Testis (tissue), 3 donors: Measurements from ENCODE around the gene FBXO33. TPM values are rescaled to one million over a fixed set of nuclear protein-coding genes. Genes with fewer than 3 reads are reported as not detected.
"Not testable (repeated sequence)": the region's sequence is repeated elsewhere in the genome, so short reads cannot be mapped to it uniquely, and the experiment has no call there.

Experiments
- DNase-seq: peaks from one replicate; pipeline ENCODE4 v3.0.0-alpha.2; 2019
- H3K27ac ChIP-seq, 2 donors: fragments of 200-600 bp; sonication (generic); one replicate each; pipeline ENCODE4 v1.5.1; 2019
- H3K27me3 ChIP-seq: fragments of 200-600 bp; sonication (generic); one replicate; pipeline ENCODE4 v1.5.1; 2019
- H3K36me3 ChIP-seq: fragments of 200-600 bp; sonication (generic); one replicate; pipeline ENCODE4 v1.5.1; 2017; ENCODE audit warnings: low read depth; ENCODE audit errors: missing control alignments
- H3K4me1 ChIP-seq: fragments of 200-600 bp; sonication (generic); one replicate; pipeline ENCODE4 v1.5.1; 2019
- H3K4me3 ChIP-seq, 2 donors: fragments of 200-600 bp; sonication (generic); one replicate each; pipeline ENCODE4 v1.5.1; 2017 to 2019
- H3K9me3 ChIP-seq: fragments of 200-600 bp; sonication (generic); one replicate; pipeline ENCODE4 v1.5.1; 2017
- CTCF ChIP-seq, 3 experiments: fragments of 450-650 bp in 2 of 3; fragments of 200-600 bp in 1 of 3; sonication (generic) in 1 of 3; IDR thresholded peaks; one replicate each; pipeline ENCODE4 v1.5.1; 2016 to 2019; ENCODE audit warnings: antibody characterized with exemption in 3 of 3, mild to moderate bottlenecking in 2 of 3, moderate library complexity in 1 of 3
- POLR2A ChIP-seq: fragments of 450-650 bp; IDR thresholded peaks from one replicate; pipeline ENCODE4 v1.6.1; 2017; ENCODE audit warnings: antibody characterized with exemption, mild to moderate bottlenecking, moderate library complexity
- WGBS, 2 donors: methylation state at CpG; one replicate each; pipeline ENCODE4 v1.1.5; 2018; 5-methylcytosine and 5-hydroxymethylcytosine counted together
- intact Hi-C: fragments of 100-400 bp; cut with DNase I; formaldehyde crosslinking; loops from one replicate; pipeline ENCODE4 v1.15.1; 2023; ENCODE audit warnings: low total_unique reads
- polyA plus RNA-seq: library from polyadenylated mRNA; stranded (reverse); fragments of 350-450 nt; fragmentation: Illumina TruSeq; extraction: RNeasy Lipid Tissue Mini Kit (QIAGEN cat#74804); gene quantifications from one replicate; pipeline ENCODE4 v1.2.3, GENCODE V29; 2014; ENCODE audit warnings: low read depth, low replicate concordance; ENCODE audit not compliant: insufficient read depth
- total RNA-seq, 2 donors: library from RNA; depleted of rRNA; stranded (reverse); fragments of >200 nt; gene quantifications; one replicate each; pipeline ENCODE4 v1.2.3, GENCODE V29; 2016

Gene FBXO33
- total and polyA plus RNA-seq, 3 donors from 2014 or later: 20.6 to 27.5 (median 23.0) TPM

DNA sequence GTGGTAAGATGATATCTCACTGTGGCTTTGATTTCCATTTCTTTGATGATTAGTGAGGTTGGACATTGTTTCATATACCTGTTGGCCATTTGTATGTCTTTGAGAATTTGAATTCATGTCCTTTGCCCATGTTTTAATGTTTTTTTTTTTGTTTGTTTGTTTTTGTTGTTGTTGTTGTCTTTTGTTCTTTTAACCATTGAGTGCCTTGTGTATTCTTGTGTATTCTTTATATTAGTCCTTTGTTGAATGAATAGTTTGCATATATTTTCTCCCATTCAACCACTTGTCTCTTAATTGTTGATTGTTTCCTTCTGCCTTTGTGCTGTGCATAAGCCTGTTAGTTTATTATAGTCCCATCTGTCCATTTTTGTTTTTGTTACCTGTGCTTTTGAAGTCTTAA, 71.9 kb downstream of the FBXO33 start:
- H3K27ac ChIP-seq: no peak overlapping the region
- TF ChIP-seq POLR2A (no peak), CTCF (IDR thresholded peaks at IDR 0.05) (no peak)
- H3K4me1 ChIP-seq: no peaks in the 10 kb centered on the region
- no peaks in the 10 kb centered on the region for H3K9me3 ChIP-seq
- H3K36me3 ChIP-seq: no peaks in the 10 kb centered on the region
- no peak overlapping the region for H3K4me3 ChIP-seq
- no peaks in the 10 kb centered on the region for H3K27me3 ChIP-seq
- DNase-seq: no peak
- intact Hi-C loops: no loop called here

- H3K36me3 ChIP-seq, H3K27me3 ChIP-seq, H3K27ac ChIP-seq, H3K9me3 ChIP-seq, H3K4me1 ChIP-seq, DNase-seq, H3K4me3 ChIP-seq, intact Hi-C loops: not testable (repeated sequence)
- 87 to 89% methylated on average over 6 to 10 of the region's 10 CpGs for WGBS, 2 donors
These were observed 73.2 kb downstream of the FBXO33 start for GRCh38 chr14:39359069-39359468.

DNA sequence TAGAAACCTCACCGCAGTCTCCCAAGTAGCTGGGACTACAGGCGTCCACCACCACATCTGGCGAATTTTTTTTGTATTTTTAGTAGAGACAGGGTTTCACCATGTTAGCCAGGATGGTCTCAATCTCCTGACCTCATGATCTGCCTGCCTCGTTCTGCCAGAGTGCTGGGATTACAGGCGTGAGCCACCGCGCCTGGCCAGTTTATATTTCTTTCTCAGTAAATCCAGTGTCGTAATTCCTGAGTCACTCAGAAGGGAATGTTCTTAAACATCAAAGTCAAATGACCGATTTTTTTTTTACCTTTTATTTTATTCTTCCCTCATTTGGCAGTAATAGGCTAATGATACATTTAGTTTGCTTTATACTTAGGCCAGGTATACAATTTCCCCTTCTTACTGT, 80.5 kb downstream of the FBXO33 start:
- TF ChIP-seq POLR2A: no peak
- TF ChIP-seq CTCF (IDR thresholded peaks at IDR 0.05): no peak
- Histone ChIP-seq H3K4me3 (no peak overlapping the region), H3K9me3 (no peaks in the 10 kb centered on the region), H3K4me1 (no peaks in the 10 kb centered on the region), H3K27me3 (no peaks in the 10 kb centered on the region), H3K36me3 (no peaks in the 10 kb centered on the region), H3K27ac (no peak overlapping the region)
- intact Hi-C loops: no loop called here
- 93 to 98% methylated on average over 9 of the region's 9 CpGs for WGBS, 2 donors
- no peak for DNase-seq

- intact Hi-C loops: no loop called here
- TF ChIP-seq CTCF (IDR thresholded peaks at IDR 0.05) (no peak), POLR2A (no peak)
These were observed 81.4 kb downstream of the FBXO33 start for GRCh38 chr14:39350866-39351265.

More at GRCh38 chr14:39350866-39351265, 81.4 kb downstream of the FBXO33 start:
- WGBS, 2 donors: 93 to 95% methylated on average over 3 of the region's 3 CpGs
- no peaks in the 10 kb centered on the region for H3K36me3 ChIP-seq
- no peak overlapping the region for H3K4me3 ChIP-seq
- no peaks in the 10 kb centered on the region for H3K9me3 ChIP-seq
- H3K27ac ChIP-seq: no peak overlapping the region
- no peaks in the 10 kb centered on the region for H3K27me3 ChIP-seq
- no peaks in the 10 kb centered on the region for H3K4me1 ChIP-seq
- DNase-seq: no peak

Other genes starting within 250 kb of the FBXO33 start
- gene MIA2, start 198.5 kb downstream of the FBXO33 start, total RNA-seq: 10 to 100 TPM; 32.3 to 40.8 TPM
- gene MIA2, start 198.5 kb downstream of the FBXO33 start, polyA plus RNA-seq: 25.2 TPM